ENCODE data around the gene BRD7. TPM values are rescaled to one million over a fixed set of nuclear protein-coding genes. Genes with fewer than 3 reads are reported as not detected.

The BRD7 gene
- total RNA-seq, 1 experiment from 2014 or later = 40.0 TPM

DNA sequence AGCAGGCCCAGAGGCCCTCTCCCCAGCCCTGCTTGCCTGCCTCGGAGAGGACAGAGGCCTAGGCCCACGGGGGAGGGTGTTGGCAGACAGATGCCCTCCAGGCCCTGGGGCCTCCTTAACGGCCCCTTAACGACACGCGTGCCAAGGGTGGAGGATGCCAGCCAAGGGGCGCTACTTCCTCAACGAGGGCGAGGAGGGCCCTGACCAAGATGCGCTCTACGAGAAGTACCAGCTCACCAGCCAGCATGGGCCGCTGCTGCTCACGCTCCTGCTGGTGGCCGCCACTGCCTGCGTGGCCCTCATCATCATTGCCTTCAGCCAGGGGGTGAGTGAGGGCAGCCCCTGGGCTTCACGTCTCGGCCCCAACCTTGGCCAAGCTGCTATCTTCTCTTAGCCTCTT, 80.8 kb downstream of the BRD7 start:
- H3K27me3 ChIP-seq (ENCODE audit: low read length) = no peaks in the 10 kb centered on the region
- H3K27ac ChIP-seq (ENCODE audit: low read length) = no peak overlapping the region
- ChIA-PET CTCF (no interaction called here), POLR2A (ENCODE audit: unreplicated experiment) (no interaction called here)
- H3K4me3 ChIP-seq (ENCODE audit: low read length) = no peak overlapping the region
- no peaks in the 10 kb centered on the region for H3K9me3 ChIP-seq (ENCODE audit: low read length)
- H4K20me1 ChIP-seq (ENCODE audit: low read length) = no peaks in the 10 kb centered on the region
- DNase-seq = no peak
- no peaks in the 10 kb centered on the region for H3K4me1 ChIP-seq (ENCODE audit: insufficient read depth, low read length)
- H3K9ac ChIP-seq (ENCODE audit: low read length) = no peak overlapping the region
- no peaks in the 10 kb centered on the region for H3K9me2 ChIP-seq (replicated peaks; ENCODE audit: low read length)
- H3K4me2 ChIP-seq (ENCODE audit: low read length) = no peak overlapping the region
- no peak overlapping the region for H2AFZ ChIP-seq (ENCODE audit: low read length)
- no peak for ATAC-seq
- no peak for TF ChIP-seq EZH2 (IDR thresholded peaks at IDR 0.05; ENCODE audit: low read length, unreplicated experiment)
- no TSS peak for BruUV-seq (replicated peaks)
- H3F3A ChIP-seq (ENCODE audit: low read length, unreplicated experiment) = no peaks in the 10 kb centered on the region
- intact Hi-C loops (cut with micrococcal nuclease) = no loop called here
- H3K79me2 ChIP-seq (ENCODE audit: low read length) = no peaks in the 10 kb centered on the region
- no peaks in the 10 kb centered on the region for H3K36me3 ChIP-seq (ENCODE audit: low read depth, low read length)

DNA sequence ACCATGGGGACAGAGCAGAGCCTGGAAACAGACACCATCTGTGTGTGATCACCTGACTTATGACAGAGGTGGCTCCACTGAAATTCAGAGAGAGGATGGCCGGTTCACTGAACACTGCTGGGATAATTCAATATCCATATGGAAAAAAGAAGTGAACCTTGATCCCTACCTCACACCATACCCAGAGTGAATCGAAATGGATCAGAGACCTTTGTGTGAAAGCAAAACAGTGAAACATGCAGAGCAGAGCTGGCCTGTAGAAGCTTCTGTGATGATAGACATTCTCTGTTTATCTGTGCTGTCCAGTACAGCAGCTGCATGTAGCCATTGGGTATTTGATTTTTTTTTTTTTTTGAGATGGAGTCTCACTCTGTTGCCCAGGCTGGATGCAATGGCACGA, 82.1 kb downstream of the BRD7 start:
- TF ChIP-seq, protein P1, sequence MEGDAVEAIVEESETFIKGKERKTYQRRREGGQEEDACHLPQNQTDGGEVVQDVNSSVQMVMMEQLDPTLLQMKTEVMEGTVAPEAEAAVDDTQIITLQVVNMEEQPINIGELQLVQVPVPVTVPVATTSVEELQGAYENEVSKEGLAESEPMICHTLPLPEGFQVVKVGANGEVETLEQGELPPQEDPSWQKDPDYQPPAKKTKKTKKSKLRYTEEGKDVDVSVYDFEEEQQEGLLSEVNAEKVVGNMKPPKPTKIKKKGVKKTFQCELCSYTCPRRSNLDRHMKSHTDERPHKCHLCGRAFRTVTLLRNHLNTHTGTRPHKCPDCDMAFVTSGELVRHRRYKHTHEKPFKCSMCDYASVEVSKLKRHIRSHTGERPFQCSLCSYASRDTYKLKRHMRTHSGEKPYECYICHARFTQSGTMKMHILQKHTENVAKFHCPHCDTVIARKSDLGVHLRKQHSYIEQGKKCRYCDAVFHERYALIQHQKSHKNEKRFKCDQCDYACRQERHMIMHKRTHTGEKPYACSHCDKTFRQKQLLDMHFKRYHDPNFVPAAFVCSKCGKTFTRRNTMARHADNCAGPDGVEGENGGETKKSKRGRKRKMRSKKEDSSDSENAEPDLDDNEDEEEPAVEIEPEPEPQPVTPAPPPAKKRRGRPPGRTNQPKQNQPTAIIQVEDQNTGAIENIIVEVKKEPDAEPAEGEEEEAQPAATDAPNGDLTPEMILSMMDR (conservative IDR thresholded peaks at IDR 0.05; ENCODE audit: low read depth, low read length) = no peak
- TF ChIP-seq EZH2 (IDR thresholded peaks at IDR 0.05; ENCODE audit: low read length, unreplicated experiment) (no peak), EZH2phosphoT487 (IDR thresholded peaks at IDR 0.05; ENCODE audit: borderline replicate concordance, low read length) (no peak)
- POLR2A ChIA-PET (ENCODE audit: unreplicated experiment) = no interaction called here
- no peak overlapping the region for H3K9ac ChIP-seq (ENCODE audit: low read length)
- no peaks in the 10 kb centered on the region for H4K20me1 ChIP-seq (ENCODE audit: low read length)
- DNase-seq (no peak), ATAC-seq (no peak)
- H3K27me3 ChIP-seq (ENCODE audit: low read length) = no peaks in the 10 kb centered on the region
- no peaks in the 10 kb centered on the region for H3K4me1 ChIP-seq (ENCODE audit: insufficient read depth, low read length)
- no TSS peak for BruUV-seq (replicated peaks)
- H3F3A ChIP-seq (ENCODE audit: low read length, unreplicated experiment) = no peaks in the 10 kb centered on the region
- no peak overlapping the region for H3K4me2 ChIP-seq (ENCODE audit: low read length)
- intact Hi-C loops (cut with micrococcal nuclease) = no loop called here
- H3K4me3 ChIP-seq (ENCODE audit: low read length) = no peak overlapping the region
- no peaks in the 10 kb centered on the region for H3K36me3 ChIP-seq (ENCODE audit: low read depth, low read length)
- no peak overlapping the region for H2AFZ ChIP-seq (ENCODE audit: low read length)
- H3K79me2 ChIP-seq (ENCODE audit: low read length) = no peaks in the 10 kb centered on the region
- CTCF ChIA-PET = interaction anchor here (0.6 kb wide), 1 partner anchor 12 kb away, joined by 6 read pairs; no protein-coding TSS in a partner anchor
- H3K27ac ChIP-seq (ENCODE audit: low read length) = no peak overlapping the region
- H3K9me2 ChIP-seq (replicated peaks; ENCODE audit: low read length) = no peaks in the 10 kb centered on the region
- no peaks in the 10 kb centered on the region for H3K9me3 ChIP-seq (ENCODE audit: low read length)

DNA sequence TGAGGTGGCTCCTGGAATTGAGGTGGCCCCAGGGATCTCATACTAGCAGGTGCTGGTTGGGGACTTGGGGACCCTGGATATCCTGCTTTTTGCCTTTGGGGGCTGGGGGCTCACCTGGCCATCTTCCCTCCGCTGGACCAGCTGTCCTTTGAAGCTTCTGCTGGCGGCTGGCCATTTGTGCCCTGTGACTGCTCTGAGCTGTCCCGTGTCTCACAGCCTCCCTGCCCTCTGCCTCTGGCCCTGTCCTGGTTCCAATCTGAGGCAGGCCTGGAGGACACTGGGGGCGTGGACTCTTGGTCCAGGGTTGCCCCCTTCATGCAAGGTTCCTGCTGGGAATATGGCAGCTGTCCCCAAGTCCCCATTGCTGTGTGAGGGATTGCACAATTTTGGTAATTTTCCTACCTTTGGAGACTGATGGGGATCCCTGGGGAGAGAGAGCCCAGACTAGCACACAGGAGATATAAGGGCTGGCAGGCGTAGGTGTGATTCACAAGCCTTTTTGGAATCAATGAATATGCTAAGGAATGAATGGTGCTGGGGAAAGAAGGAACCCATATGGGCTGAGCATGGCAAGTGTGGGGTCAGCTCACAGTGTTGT, 83.3 kb downstream of the BRD7 start:
- no peak overlapping the region for H3K4me3 ChIP-seq (ENCODE audit: low read length)
- H3K79me2 ChIP-seq (ENCODE audit: low read length) = no peaks in the 10 kb centered on the region
- TF ChIP-seq EZH2 (IDR thresholded peaks at IDR 0.05; ENCODE audit: low read length, unreplicated experiment) = no peak
- no peak for TF ChIP-seq EZH2phosphoT487 (IDR thresholded peaks at IDR 0.05; ENCODE audit: borderline replicate concordance, low read length)
- TF ChIP-seq, protein P1 (conservative IDR thresholded peaks at IDR 0.05; ENCODE audit: low read depth, low read length) = no peak
- no peak overlapping the region for H2AFZ ChIP-seq (ENCODE audit: low read length)
- no peaks in the 10 kb centered on the region for H3K36me3 ChIP-seq (ENCODE audit: low read depth, low read length)
- H3K27me3 ChIP-seq (ENCODE audit: low read length) = no peaks in the 10 kb centered on the region
- POLR2A ChIA-PET (ENCODE audit: unreplicated experiment) = no interaction called here
- CTCF ChIA-PET = no interaction called here
- no peaks in the 10 kb centered on the region for H3K9me2 ChIP-seq (replicated peaks; ENCODE audit: low read length)
- H4K20me1 ChIP-seq (ENCODE audit: low read length) = no peaks in the 10 kb centered on the region
- H3K4me2 ChIP-seq (ENCODE audit: low read length) = no peak overlapping the region
- no peaks in the 10 kb centered on the region for H3K4me1 ChIP-seq (ENCODE audit: insufficient read depth, low read length)
- intact Hi-C loops (cut with micrococcal nuclease) = no loop called here
- ATAC-seq (no peak), DNase-seq (no peak)
- H3F3A ChIP-seq (ENCODE audit: low read length, unreplicated experiment) = no peaks in the 10 kb centered on the region
- H3K27ac ChIP-seq (ENCODE audit: low read length) = no peak overlapping the region
- BruUV-seq (replicated peaks) = no TSS peak
- no peak overlapping the region for H3K9ac ChIP-seq (ENCODE audit: low read length)
- H3K9me3 ChIP-seq (ENCODE audit: low read length) = no peaks in the 10 kb centered on the region

All from PC-3 (cell line).